Stimulated activated CD8-positive, alpha-beta memory T cell treated with anti-CD3 and anti-CD28 coated beads, Interleukin-12 subunit alpha, Interleukin-12 subunit beta, amount 100 ng/mL, for 24 hours (primary cell): ENCODE results near the gene ARHGAP15.

ENCODE experiments used
- DNase-seq: peaks from one replicate; pipeline ENCODE4 v3.0.0-alpha.2; 2020; ENCODE audit errors: extremely low read depth

ARHGAP15 gene

DNA sequence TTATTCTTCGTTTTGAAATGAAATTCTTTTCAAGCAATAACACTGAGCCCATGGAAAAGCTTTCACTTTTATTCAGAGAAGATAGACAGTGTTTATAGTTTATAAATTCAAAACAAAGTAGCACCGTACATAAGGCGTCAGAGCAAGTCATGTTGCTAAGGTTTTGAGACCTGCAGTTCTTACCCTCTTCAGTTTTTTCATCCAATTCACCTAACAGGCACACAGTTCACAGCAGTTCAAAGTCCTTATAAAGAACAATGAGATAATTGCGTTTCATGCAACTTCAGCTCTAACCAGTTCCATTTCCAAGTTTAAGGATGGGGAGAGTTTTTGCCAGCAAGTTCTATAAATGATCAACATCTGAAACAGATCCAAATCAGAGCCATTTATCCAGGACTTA, 96.7 kb downstream of the ARHGAP15 start:
- no peak for DNase-seq

DNA sequence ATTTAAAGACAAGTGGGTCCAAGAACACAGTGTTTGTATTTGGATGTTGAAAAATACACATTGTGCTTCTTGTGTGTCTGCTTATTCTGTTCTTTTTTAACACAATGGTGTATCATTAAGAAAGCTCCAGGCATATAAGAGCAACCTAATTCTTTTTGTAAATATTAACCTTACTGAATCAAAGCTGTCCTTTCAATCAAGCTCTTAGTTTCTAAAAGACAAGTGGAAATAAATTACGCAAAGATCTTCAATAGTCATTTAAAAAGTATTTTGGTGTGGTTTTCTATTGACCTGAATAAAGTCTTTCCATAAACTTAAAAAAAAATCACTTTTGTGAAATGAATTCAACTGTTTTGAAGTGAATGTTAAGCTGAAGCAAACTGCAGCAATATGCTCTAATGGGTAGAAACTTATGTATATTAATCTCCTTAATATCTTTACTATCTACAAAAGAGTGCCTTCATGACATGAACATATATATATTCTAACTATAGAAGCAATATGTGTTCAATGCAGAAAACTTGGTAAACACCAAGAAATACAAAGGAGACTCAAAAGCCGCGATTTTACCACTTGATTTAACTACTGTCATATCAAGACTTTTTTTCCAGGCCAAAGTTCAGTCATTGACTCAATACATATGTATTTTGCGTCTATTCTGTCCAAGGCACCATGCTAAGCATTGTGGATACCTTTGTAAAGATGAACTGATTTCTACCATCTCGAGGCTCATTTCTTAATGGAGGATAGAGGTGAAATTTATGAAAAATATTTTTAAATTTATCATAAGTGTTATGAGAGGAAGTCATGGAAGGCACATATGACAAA, 97.7 kb downstream of the ARHGAP15 start:
- DNase-seq, result no peak

DNA sequence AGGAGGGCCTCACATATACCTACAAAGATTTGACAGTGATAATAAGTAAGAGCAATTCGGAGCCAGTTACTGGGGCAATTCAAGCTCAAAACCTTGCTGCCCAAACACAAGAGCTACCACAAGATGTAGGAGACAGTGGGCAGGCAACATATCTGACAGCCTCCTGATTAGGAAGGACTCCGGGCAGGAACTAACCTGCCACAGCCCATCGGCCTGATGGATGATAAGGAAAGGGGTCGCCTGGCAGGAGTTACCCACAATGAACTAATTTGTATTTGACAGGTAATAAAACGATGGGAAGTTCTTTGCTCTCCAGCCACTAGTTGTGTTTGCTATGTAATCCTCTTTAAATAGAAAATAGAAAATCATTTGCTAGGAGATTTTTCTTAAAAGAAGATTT, 100.2 kb downstream of the ARHGAP15 start:
- DNase-seq, result no peak

DNA sequence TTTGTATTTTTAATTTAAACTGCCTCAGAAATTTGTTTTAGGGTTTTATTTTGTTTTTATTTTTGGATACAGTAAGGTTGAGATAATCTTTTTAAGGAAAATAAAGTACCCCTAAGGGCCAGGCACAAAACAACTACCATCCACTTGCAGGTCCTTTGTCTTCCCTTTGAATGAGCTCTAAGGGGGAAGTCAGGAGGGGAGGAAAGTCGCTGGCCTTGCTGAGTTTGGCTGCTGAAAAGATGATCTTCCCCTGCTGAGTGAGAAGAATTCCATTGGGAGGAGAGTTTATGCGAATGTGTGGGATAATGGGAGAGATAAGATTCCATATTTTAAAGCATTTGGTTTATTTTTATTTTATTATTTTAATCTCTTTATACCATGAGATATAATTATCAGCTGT, 100.7 kb downstream of the ARHGAP15 start:
- DNase-seq, result no peak

DNA sequence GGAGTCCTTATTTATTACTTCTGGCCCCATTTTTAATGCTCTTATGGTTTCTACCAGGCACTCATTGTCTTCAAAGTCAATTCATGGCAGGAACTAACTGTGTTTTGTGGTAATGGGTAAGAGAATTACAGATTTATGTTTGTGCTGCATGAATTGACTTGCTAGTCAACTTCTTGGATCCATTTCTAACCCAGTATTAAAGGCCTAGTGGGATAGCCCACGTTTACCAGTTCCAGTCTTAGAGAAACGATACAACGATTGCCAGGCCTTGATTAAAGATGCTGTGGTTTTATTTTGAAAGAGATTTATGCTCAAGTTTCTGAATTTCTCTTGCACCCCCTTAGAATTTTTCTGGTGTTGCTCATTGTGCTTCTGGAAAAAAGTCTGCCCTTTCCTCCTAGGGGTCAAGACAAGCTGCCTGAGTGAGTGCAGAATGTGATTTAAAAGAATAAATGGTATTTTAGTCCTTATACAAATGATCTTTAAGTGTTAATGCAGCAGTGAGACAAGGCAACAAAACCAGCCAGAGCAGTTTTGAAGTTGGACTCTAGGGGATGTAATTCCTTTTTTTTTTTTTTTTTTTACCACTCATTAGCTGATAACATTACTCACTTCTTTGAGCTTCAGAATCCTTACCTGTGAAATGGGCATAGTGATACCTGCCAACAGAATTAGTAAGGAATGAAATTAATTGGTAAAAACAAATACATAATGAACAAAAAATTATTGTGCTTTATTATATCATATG, 101.5 kb downstream of the ARHGAP15 start:
- no peak for DNase-seq

DNA sequence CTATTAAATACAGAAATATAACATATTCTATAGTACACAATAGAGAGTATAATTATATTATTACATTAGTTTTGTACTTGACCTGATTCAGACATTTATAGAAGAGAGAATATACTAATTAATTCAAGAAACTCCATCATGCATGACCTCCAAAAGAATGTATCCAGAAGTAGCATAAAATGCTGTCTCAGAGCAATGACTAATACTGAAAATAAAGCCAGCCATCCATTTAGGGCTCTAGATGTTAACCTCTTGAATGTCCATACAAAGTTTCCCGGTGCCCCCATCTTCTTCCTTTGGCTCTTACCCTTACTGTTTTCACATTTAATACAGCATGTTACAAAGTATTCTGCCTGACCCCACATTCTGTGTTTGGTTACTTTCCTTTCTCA, 102.0 kb downstream of the ARHGAP15 start:
- no peak for DNase-seq

DNA sequence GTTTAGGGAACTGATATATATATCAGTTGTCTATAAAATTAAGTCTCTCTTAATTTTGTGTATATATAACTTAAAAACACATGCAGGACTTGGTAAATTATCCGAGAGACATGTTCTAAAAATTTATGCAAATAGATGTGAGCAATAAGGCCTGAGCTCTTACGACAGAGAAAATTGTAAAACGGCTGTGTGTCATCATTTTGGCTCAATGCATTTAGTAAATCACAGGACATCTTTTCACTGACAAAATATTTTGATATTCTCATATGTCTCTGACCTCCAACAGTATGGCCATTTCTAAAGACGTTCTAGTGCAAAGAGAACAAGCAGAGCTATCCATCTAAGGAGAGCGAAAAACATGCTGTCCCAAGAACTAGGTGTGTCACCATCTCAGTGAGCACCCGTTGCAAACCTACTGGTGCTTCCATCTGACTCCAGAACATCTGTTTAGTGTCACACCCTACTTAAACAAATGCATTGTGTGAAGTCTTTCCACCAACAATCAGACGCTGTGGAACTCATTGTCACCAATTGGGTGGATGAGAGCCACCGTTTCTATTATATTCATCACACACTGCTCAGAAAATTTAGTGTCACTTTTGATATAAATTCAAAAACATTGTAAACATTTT, 108.0 kb downstream of the ARHGAP15 start:
- DNase-seq, result no peak

DNA sequence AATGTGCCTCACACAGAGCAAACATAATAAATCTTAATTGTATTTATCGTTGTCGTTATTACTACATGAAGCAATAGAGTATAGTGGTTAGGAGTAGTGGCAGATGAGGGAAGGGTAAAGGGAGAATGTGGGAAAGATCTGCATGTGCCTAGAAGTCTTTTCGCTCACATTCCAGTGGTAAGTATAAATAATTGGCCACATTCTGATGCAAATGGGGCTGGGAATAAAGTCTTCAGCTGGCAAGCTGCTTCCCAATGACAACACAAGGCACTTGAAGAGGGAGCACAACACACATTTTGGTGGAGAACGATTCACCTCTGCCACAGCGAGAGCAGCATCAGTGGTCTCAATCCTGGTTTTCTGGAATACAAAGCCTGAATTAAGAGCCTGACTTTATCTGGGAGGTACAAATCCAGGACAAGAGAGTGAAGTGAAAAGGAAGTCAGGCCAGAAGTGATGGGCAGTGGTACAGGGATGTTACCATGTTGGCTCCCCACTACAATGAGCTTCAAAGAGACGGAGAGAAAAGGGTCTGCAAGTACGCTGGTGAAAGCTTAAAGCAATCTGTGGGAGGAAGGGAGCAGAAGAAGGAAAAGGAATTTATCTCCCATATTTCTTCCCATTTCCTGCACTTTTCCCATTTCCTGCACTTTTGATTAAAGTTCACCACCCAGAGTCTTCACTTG, 112.3 kb downstream of the ARHGAP15 start:
- no peak for DNase-seq

DNA sequence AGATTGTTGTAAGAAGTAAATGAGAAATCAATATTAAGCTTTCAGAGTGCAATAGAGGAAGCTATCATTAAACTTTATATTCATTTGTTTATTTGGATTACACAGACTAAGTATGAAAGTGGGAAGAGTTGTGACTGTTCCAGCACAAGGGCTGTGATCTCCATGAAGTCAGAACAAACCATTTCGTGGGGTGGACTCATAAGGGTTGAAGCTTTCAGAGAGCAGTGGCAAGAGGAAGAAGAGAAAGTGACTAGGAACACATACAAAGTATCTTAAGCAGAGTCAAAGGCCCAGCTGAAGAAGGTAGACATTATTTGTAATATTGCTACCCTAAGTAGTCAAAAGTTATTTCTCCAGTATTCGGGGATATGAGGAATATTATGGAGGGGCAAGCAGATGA, 117.0 kb downstream of the ARHGAP15 start:
- DNase-seq, result no peak

DNA sequence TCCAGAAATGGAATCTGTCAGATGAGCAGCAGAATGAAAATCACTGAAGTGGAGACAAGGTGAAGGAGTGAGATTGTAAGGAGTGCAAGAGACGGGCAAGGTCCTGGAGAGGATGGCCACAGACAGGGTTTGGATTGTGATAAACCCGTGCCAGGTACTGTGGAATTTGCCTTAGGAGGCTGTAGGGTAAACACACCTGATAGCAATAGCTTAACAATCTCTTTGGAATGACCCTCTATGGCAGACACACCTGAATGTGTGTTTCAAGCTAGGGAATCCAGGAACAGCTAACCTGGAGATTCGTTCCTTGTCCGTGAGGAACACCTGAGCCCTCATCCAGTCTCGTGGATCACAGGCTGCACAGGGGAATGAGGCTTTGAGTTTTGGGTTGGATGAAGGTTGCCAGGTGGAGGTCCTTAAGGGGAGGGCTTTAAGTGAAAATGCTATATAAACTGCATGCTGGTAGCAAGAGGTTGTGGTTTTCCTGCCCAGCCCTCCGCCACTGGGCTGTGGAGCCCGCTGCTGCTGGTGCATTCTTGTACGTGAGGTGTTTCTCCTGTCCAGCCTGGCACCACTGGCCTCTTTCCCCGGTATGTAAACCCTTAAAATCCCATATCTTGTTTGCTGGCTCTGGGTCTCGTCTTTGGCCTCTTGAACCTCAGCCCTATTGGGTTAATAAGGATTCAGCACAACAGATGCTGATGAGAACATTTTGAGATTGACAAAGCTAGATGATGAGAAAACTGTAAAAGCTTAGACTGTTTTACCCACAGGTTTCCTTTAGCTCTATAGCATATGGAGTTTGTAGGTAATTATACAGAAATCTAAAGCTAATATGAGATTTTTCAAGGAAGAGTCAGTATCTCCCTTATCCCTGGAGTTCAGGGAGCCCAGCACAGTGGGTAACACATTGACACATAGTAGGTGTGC, 117.9 kb downstream of the ARHGAP15 start:
- no peak for DNase-seq

DNA sequence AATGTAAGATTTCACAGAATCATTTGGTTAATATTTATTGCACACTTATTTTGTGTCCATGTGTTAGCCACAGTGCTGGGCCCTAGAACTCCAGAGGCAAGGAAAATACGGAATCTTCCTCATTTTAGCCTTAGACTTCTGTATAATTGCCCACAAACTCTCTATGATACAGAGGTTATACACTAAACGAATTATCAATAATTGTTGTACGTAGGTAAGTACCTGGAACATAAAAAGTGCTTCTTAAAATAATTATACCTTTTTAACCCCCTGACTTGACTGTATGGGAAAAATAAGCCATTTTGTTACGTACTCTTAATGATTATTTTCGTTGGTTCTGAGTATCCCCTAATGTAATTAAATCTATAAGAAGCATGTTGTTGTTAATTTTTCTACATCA, 119.4 kb downstream of the ARHGAP15 start:
- no peak for DNase-seq

DNA sequence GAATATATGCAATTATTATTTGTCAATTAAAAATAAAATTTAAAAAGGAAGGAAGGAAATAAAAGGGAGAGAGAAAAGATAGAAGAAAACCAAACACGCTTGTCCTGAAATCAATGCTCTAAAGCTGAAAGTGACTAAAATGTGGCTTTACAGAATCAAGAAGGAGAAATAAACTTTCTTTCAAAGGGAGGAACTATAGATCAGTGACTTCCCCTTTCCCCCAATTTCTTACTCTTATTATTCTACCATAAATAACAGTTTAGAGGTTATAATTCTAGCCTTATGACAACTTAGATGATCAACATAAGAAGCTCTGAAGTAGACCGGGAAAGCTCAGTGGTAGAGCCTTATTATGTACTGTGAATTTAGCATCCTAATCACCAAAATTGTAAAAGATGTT, 122.5 kb downstream of the ARHGAP15 start:
- no peak for DNase-seq

DNA sequence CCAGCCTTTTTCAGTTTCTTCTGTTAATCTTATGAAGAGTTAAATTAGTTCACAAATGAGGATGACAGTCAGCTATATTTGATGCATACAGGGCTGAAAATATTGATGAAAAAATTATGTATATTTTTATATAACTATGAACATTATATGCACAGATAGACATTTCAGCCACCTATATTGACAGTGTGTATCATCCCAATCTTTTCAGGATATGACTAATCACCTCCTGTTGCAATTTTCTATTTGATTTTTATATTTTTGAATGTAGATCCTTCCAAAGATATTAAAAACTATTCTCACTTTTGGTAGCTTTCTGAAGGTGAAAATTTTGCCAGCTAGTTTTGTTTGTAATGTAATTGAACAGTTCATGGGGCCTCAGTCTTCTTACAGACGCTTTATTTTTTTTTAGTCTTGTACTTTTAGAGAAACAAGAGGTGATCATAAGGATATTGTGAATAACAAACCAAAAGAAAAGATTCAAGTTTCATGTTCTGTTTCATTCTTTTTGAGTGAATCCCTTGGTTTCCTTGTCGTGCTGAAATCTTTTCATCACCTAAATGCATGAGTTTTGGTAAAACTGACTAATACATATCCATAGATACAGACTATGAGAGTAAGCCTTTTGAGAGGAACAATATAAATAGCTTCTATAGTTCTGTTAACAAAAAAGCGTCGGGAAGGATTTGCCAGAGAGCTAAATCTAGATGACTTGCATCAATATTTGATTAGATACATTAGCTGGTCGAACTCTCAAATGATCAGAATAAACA, 123.1 kb downstream of the ARHGAP15 start:
- DNase-seq, result no peak

DNA sequence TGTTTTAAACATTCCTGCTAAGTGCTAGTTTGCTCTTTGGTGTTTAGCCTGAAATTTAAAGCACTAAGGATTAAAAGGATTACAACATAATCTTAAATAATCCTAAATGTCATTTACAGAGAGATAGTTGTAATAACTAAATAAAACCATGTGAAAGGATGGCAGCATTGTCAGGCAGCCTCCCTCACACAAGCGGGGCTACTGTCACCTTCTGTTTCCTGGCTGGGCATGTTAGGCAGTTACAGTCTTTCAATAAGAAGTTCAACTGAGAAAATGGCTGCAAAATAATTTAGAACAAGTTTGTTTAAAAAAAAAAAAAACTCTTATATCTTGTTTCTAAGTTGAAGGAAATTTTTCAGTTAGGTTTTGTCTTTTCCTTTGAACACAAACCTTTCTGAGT, 124.9 kb downstream of the ARHGAP15 start:
- no peak for DNase-seq

DNA sequence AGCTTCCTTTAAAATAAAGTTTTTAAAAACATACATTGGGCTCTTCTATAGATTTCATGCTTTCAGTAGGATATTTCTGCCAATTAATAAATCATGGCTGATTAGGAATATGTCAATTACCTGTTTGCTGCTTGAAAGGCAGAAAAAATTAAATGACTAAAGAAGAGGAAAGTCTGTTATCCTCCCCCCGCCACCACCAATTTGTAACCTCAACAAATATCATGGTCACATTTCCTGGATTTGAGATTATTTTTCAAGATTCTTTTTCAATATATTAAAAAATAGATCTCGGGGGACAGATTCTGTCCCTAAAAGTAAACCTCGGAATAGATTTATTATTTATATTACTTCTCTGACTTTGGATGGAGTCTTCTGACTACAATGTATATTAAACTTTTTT, 125.9 kb downstream of the ARHGAP15 start:
- no peak for DNase-seq

DNA sequence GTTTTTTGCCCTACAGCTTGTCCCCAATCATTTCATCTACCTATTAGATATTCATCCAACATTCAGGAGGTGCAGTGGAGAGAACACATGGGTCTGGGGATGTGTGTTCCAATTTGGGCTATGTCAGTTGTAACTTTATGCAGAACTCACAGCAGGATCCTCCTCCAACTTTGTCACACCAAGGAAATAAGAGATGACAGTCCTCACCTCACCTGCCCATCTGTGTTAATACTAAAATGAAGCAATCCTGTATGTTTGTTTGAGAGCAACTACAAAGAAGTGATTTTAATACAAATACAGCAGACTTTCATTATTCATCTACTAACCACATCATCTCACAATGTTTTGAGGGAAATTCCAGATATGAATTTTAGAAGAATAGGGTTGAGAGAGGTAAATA, 126.7 kb downstream of the ARHGAP15 start:
- no peak for DNase-seq

DNA sequence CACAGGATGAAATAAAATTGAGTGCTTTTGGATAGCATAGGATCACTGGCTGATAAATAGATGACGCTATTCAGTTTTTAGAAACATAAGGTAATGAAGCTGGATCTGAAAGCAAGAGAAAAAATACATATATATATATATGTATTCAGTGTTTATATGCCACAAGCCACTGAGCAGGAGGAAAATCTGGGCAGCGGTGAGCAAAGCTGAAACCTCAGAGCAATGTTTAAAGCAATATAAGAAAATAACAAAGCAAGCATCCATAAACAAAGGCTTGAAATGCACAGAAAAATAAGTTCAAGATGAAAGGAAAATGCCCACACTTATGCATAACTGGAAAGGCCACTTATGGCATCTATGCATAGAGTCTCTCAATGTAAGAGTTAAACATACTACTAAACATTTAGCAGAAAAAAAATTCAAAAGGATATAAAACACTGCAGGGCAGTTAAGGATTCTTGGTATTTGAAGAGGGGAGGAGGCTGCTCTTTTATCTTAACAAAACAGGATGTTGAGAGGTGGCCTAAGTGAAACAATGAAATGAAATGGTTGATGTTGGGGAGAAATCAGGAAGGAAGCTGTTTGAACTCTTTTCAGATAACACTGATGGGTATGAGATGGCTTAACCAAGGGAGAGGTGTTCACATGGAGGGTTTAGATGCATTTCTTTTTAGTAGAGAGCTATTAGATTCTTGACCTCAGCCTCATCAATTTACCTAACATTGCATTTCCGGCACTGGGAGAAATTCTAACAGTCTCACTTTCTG, 129.1 kb downstream of the ARHGAP15 start:
- no peak for DNase-seq

DNA sequence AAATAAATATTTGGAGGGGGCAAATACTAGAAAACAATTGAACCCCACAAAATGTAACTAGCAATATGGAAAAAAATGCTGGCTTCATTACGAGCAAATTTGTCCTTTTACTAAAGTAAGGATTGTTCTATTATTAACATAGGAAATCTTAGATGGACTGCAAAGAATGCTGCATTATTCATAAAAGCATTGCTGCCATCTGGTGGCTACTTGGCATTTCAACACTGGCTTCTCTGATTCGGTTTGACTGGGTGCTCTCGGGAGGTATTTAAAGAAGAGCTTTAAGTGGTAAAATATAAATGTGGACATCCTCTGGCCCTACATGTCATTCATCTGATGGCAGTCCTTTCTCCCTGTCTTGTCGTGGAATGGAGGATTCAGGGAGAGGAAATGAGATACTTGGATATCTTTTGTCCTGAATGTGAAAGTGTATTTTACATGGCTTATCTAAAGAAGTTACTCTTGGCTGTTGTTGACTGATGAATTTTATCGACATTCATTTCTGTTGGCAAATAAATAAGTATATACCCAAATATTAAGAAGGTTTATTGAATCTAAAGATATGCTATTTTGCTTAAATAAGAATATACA, 130.2 kb downstream of the ARHGAP15 start:
- DNase-seq, result no peak

DNA sequence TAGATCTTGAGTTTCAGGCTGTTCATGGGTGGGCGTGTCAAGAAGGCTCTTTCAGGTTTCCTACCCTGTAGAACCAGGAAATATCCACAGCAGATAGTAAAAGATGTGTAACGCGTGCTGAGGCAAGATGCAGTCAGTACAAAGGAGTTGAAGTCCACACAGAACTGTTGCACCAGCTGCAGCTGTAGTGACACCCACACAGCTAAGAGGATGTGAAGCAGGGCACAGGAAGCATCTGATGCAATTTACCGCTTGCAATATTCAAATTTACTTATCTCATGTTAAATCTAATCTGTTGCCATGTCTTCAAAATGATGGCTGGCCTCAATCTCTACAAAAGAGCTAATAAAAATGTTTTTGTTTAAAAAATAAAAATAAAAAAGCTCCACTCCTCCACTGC, 132.8 kb downstream of the ARHGAP15 start:
- no peak for DNase-seq
